HG02938 (cell line): Measurements from ENCODE around the gene REG1B.
"Not testable (repeated sequence)": the region's sequence is repeated elsewhere in the genome, so short reads cannot be mapped to it uniquely, and the experiment has no call there.

Source experiments
- ATAC-seq: cut with Tn5 transposase; IDR thresholded peaks from one replicate; pipeline ENCODE4 v1.9.1; 2021; ENCODE audit warnings: mild to moderate bottlenecking, moderate library complexity; ENCODE audit not compliant: unreplicated experiment

The REG1B gene

GRCh38 chr2:79085382-79085781 is 2.4 kb downstream of the REG1B start:
- ATAC-seq, result no peak

GRCh38 chr2:79084495-79085135 is 3.2 kb downstream of the REG1B start:
- no peak for ATAC-seq

- no peak for ATAC-seq
Measured at GRCh38 chr2:79083597-79084251, 4.1 kb downstream of the REG1B start.

GRCh38 chr2:79082987-79083386 is 4.8 kb downstream of the REG1B start:
- ATAC-seq, result no peak

GRCh38 chr2:79071078-79071477 is 16.7 kb downstream of the REG1B start:
- no peak for ATAC-seq

GRCh38 chr2:79065201-79065600 is 22.6 kb downstream of the REG1B start:
- no peak for ATAC-seq

- ATAC-seq, result not testable (repeated sequence)
Measured at GRCh38 chr2:79054769-79055168, 33.0 kb downstream of the REG1B start.

- ATAC-seq, result not testable (repeated sequence)
Measured at GRCh38 chr2:79053486-79053885, 34.3 kb downstream of the REG1B start.

- ATAC-seq, result no peak
Measured at GRCh38 chr2:79041032-79041448, 46.8 kb downstream of the REG1B start.

- no peak for ATAC-seq
Measured at GRCh38 chr2:79039944-79040343, 47.8 kb downstream of the REG1B start.
